NCI-H748 (cell line): Measurements from ENCODE around the gene SMIM14.
"Not testable (repeated sequence)": the region's sequence is repeated elsewhere in the genome, so short reads cannot be mapped to it uniquely, and the experiment has no call there.

Experiments
- DNase-seq: peaks from one replicate; lab custom pipeline; 2025; ENCODE audit not compliant: unreplicated experiment; lab: John Stamatoyannopoulos, UW

SMIM14 gene

DNA sequence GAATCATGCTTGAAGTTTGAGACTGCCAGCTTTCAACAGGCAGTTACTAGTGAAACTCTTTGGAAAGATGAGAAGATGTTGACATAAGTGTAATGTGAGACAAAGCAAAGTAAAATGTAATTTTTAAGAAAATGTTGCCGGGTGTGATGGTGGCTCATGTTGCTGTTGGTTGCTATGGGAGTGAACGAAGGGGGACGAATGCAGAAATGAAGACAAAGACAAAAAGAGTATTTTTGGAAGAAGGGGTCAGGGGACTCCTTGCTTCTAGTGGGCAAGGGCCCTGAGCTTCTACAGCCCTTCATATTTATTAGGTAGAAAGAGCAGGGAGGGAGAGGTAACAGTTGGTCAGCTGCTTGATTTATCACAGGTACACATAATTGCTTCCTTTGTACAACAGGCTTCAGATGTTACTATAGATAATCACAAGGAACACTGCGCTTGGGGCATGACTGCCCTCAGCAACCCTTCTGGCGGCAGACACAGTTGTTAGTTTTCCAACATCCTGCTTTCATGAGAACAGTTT lies 99.5 kb downstream of the SMIM14 start:
- DNase-seq = peak; percentile 56

DNA sequence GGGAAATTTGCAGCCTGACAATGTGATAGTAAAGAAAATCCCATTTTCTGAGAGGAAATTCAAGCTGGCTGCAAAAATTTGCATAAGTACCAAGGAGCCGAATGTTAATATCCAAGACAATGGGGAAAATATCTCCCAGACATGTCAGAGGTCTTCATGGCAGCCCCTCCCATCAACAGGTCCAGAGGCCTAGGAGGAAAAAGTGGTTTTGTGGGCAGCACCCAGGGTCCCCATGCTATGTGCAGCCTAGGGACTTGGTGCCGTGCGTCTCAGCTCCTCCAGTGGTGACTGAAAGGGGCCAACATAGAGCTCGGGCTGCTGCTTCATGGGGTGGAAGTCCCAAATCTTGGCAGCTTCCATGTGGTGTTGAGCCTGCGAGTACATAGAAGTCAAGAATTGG lies 105.1 kb downstream of the SMIM14 start:
- no peak for DNase-seq

DNA sequence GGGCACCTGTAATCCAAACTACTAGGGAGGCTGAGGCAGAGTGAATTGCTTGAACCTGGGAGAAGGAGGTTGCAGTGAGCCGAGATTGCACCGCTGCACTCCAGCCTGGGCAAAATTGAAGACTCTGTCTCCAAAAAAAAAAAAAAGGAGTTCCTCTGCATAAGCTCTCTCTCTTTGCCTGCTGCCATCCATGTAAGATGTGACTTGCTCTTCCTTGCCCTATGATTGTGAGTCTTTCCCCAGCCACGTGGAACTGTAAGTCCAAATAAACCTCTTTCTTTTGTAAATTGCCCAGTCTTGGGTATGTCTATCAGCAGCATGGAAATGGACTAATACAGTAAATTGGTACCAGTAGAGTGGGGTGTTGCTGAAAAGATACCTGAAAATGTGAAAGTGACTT lies 106.4 kb downstream of the SMIM14 start:
- DNase-seq = not testable (repeated sequence)

DNA sequence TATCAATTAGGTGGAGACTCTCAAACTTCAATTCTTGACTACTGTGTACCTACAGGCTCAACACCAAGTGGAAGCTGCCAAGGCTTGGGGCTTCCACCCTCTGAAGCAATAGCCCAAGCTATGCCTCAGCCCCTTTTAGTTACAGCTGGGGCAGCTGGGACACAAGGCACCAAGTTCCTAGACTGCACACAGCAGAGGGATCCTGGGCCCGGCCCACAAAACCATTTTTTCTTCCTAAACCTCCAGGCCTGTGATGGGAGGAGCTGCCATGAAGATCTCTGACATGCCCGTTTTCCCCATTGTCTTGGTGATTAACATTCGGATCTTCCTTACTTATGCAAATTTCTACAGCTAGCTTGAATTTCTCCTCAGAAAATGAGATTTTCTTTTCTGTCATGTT lies 108.0 kb downstream of the SMIM14 start:
- no peak for DNase-seq

DNA sequence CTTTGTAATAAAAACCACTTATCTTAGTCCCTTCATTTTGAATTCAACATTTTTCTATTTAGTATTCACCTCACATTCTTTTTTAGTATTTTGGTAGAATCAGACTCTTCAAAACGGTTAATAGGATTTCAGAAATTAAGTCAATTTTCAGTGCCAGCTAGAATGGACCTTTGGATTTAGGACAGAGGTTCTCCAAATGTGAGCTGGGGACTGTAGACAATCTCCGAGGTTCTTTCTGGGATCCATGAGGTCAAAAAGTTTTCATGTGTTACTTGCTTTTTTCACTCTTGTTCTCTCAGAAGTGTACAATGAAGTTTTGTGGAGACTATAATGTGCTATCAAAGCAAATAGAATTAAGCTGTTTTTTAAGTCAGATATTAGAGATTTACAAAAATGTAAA lies 109.1 kb downstream of the SMIM14 start:
- no peak for DNase-seq

DNA sequence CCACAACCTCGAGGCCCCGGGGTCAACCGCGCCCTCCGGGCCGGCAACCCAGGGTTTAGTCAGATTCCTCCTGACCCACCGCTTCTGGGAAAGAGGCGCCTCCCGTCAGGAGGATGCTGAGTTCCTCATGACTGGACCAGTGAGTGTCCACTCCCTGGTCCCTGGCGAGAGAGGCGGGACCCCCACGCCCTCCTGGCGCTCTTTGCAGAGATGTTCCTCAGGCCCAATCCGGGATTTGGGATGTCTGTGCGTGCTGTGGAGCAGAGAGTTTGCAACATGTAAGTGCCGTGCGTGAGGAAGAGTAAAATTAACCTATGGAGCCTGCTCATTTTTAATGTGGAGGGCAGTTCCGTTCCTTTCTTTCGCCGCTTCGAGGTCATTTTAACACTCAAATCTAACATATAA lies 110.6 kb downstream of the SMIM14 start:
- DNase-seq = no peak

DNA sequence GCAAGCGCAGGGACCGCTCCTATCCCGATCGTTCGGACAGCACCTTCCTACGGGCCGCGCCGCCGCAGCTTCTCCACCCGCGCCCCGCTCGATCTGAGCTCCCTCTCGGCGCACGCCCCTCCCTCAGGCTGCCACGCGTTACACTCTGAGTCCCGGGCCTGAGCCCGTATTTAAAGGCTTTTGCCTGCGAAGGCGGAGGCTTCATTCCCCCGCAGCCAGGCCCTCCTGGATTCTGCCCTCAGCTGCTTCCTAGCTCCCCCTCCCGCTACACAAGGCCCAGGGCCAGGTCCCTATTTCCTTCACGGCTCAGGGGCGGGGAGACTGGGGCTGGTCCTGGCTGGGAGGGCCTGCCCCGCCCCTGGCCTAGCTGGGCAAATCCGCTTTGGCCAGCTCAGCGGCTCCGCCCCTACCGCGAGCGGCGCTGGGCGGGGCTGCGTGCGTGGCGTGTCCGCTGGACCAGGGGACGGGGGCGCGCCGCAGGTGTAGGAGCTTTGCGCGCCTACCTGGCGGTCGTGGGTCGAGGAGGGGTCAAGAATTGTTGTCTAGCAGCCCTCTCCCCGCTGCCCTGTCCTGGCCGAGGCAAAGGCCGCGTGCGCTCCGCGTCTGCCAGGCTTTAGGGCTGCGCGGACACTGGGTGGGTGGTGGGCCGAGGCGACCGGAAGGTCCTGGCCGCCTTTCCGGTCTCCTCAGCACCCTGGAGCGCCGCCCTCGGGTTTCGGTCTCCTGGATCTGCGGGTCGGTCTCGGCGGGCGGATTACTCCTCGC lies 111.2 kb downstream of the SMIM14 start, which contains the start of gene UGDH:
Gene UGDH (minus strand): TSS at position 144 of the 765 bp plus-strand sequence. CDS start 5,927 bp downstream, outside the sequence.
- peak; percentile 95 for DNase-seq

DNA sequence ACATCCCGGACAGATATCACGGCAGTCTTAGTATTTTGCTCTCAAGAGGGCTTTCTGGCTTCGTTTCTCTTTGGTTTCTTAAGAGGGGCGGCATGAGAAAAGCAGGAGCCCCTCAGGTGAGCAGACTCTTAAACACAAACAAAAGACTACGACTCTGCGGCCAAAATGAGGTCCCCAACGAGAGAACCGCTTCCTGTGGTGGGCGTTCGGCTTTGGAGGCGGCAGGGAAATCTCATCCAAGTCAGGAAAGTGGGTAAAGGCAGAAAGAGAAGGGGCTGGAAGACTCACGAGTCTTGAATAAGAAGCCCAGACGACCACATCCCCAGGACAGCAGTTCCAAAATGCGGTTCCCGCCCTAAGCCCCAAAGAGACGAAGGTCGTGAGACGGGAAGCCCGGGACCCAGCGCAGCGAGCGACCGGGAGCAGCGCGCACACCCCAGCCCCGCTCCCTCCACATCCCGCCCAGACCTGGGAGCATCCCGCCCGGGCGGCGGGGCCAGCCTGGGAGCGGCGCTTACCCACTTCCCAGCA lies 111.8 kb downstream of the SMIM14 start:
- DNase-seq = no peak

DNA sequence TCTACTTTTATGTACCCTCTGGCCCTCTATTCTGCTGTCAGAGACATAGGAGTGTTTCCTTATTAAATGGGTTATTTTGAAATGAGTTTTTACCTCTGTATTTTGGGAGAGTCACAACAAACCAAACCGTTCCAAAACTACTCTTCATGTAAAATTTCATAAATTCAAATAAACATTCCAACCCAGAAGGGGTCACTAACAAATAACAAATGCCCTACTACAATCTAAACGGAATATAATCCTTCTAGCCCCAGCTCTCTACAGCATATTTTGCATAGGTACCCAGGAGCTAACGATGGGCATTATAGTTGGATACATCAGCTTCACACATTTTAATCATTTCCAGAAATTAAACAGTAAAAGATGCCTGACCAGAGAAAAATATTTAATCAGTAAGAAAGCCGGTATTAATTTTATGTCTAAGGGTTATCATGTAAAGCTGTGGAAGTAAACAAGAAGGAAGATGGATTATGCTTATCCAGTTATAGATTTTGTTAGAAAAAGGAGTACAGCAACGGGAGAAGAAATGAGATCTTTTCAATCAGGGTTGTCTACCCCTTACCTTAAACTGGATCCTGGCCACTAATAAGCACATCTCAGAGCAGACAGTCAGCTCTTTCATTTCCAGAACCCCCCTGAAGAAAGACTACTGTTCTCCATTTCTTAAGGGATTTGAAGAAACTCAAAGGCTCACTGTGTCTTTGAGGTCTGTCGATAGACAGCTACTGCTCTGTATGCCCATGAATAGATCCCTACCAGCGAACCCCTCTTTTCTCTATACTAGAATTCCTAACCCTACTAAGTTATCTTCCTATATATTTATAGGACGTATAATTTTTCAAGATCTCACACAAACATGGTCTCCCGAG lies 112.6 kb downstream of the SMIM14 start:
- no peak for DNase-seq

DNA sequence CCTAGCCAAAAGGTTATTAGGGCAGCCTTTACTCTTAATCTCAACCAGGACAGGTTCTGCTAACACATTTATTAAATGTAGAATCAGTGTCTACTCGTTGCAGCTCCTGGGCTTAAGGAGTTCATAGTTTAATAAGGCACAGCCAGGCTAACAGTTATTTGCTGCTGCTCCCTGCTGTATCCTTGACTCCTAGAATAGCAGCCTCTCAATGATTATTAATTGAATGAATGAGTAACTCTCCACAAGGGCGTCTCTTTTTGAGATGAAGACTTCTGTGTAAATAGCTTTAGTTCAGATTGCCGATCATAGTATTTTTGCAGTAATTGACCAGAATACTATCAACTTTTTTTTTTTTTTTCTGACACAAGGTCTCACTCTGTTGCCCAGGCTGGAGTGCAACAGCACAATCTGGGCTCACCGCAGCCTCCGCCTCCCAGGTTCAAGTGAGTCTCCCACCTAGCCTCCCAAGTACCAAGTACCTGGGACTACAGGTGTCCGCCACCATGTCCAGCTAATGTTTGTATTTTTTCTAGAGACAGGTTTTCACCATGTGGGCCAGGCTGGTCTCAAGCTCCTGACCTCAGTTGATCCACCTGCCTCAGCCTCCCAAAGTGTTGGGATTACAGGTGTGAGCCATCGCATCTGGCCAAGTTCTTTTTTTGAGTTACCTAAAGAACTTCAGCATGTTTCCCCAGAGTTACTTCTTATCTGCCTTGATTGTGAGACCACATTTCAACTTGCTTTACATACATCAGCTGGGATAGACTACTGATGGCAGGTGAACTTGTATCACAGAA lies 114.3 kb downstream of the SMIM14 start:
- no peak for DNase-seq

DNA sequence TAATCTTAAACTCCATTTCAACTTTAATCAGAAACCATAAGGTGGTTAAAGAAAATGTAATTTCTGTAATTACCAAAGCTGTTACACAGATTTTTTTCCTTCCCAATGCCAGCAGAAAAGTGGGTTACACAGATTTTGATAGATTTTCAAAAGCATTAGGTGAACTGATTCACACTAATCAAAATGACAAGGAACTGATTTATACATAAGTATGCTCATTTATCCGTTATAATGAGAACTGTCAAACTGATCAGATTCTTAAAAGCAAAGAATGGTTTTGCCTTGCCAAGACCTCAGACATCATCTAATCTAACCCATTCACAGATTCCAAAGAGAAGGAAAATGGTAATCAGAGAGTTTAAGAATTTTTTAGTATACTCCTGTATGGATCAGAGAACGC lies 116.6 kb downstream of the SMIM14 start:
- DNase-seq = no peak

DNA sequence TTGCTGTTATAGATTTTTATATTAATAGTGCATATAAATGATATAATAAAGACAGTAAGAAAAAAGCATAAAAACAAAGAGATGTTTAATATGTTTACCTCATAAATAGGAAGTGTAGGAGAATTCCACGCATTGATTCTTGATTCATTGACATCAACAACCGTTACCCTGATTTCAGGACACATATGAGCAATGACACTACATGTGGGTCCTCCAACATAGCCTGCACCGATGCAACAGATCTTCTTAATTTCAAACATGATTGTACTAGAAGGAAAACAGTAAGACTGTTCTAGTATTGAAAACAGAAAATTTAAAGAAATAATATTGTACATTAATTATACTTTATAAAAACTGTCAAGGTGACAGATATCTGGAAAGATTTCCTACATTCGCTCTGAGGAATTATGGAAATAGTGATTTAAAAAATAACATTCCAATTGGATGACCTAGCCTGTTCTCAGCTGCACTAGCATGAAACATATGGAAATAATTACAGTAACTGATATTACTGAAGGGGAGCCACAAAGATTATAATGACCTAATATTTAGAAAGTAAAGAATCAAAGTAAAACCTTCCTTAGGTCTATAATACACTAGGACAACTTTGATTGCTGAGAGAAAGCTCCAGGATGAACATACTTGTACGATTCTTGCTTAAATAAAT lies 117.3 kb downstream of the SMIM14 start:
- no peak for DNase-seq

DNA sequence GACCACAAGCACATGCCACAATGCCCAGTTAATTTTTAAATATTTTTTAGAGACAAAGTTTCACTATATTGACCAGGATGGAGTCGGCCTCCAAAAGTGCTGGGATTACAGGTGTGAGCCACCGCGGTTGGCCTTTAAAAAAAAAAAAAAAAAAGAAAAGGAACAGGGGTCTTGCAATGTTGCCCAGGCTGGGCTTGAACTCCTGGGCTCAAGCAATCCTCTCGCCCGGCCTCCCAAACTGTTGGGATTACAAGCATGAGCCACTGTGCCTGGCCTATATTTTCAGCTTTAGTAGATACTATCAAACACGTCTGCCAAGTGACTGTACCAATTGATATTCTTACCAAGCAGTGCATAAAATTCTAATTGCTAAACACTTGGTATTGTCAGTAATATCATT lies 120.2 kb downstream of the SMIM14 start:
- no peak for DNase-seq

DNA sequence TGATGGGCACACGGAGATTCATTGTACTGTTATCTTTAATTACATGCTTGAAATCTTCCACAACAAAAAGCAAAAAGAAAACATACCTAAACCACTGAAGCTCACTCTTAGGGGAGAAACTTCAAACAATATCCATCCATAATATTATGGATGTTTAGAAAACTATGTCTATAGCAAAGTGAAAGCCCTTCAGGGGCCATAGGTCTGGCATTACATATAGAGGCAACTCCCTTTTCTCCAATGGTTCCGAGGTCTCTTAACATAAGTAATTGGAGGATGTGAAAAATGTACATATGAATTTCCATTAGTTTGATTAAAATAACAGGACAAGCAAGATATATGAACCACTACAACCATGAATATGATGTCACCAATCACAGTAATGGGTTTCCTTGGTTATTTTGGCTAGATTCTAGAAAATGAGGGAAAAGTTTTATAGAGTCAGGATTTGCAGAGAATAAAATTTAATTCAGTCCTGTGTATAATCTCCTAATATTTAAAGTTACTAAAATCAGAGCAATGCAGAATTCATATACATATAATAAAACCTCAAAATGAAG lies 122.2 kb downstream of the SMIM14 start:
- DNase-seq = no peak

DNA sequence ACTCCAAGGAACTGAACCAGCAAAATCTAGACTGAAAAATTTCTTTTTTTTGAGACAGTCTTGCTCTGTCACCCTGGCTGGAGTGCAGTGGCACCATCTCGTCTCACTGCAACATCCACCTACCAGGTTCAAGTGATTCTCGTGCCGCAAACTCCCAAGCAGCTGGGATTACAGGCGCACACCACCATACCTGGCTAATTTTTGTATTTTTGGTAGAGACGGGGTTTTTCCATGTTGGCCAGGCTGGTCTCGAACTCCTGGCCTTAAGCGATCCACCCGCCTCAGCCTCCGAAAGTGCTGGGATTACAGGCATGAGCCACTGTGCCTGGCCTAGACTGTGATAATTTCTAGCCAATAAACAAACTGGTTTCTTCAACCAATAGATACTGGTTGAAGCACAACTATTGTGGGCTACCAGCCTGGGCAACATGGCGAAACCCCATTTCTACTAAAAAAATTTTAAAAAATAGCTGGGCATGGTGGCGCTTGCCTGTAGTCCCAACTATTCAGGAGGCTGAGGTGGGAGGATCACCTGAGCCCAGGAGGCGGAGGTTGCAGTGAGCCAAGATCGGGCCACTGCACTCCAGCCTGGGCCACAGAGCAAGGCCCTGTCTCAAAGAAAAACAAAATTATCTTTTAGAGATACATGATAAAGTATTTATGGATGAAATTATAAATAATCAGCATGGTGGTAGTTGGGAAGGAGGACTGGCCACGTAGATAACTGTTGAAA lies 122.8 kb downstream of the SMIM14 start:
- DNase-seq = not testable (repeated sequence)

DNA sequence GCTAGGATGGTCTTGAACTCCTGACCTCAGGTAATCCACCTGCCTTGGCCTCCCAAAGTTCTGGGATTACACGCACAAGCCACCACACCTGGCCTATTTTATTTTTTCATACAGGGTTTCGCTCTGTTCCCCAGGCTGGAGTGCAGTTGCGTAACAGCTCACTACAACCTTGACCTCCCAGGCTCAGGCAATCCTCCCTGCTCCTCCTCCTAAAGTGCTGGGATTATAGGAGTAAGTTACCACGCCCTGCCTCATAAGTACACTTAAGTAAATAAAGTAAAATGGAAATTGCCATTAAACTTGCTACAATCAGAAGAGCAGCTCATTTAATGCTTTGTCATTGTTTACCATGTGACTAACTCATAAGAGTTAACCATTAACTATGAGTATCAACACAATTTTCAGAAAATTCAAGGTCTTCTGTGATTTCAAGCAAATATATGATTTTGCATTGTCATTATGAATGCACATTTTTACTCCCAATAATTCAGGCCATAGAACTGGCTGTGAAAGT lies 123.7 kb downstream of the SMIM14 start:
- peak; percentile 20 for DNase-seq

DNA sequence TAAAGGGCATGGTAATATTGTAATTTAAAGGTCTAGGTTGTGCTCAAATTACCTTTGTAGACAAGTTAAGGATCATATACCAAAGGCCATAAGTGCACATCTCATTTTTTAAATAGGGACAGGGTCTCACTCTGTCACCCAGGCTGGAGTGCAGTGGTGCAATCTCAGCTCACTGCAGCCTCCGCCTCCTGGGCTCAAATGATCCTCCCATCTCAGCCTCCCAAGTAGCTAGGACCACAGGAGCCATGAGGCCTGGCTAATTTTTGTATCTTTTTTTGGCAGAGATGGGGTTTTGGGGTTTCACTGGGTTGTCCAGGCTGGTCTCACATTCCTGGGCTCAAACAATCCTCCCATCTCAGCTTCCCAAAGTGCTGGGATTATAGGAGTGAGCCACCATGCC lies 124.4 kb downstream of the SMIM14 start:
- DNase-seq = not testable (repeated sequence)

DNA sequence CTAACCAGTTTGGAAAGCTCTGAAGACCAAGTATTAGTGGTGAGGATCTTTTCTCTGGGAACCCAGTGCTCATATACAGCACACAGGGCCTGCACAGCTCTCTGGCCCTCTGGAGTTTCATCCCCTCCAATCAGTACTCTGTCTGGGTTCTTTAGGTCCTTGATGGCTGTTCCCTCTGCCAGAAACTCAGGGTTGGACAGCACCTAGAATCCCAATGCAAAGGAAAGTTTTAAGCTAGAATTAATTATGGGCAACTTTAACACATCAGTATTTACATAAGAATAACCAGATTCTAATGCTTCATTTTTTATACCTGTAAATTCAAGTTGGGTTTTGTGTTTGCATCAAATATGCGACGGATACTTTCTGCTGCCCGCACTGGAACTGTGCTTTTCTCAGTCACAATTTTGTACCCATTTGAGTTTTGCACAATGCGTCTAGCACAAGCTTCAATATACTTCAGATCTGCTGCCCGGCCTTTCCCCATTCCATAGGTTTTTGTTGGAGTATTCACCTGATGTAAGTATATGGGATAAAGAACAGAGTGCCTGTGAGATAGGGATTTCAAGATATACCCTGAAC lies 128.2 kb downstream of the SMIM14 start:
- DNase-seq = no peak

DNA sequence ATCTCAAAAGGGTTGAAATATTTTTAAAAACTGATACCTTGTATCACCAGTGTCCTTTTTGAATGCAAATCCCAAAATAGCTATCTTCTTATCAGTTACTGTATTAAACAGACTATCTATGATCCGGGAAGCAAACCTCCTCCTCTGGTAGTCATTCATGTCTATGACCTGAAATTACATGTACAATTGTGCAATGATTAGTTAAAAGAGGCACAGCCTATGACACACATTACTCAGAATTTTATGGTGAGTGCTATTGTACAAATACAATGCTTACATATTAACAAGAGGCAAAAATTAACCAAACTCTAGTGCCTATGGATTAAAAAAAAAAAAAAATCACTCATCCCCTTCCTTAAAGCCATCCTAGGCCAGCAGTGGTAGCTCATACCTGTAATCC lies 133.1 kb downstream of the SMIM14 start:
- DNase-seq = no peak
